Measurements from ENCODE around the gene EML5.
A peak's percentile ranks its signal among the peaks of the same experiment; 100 is the strongest.

EML5 gene

DNA sequence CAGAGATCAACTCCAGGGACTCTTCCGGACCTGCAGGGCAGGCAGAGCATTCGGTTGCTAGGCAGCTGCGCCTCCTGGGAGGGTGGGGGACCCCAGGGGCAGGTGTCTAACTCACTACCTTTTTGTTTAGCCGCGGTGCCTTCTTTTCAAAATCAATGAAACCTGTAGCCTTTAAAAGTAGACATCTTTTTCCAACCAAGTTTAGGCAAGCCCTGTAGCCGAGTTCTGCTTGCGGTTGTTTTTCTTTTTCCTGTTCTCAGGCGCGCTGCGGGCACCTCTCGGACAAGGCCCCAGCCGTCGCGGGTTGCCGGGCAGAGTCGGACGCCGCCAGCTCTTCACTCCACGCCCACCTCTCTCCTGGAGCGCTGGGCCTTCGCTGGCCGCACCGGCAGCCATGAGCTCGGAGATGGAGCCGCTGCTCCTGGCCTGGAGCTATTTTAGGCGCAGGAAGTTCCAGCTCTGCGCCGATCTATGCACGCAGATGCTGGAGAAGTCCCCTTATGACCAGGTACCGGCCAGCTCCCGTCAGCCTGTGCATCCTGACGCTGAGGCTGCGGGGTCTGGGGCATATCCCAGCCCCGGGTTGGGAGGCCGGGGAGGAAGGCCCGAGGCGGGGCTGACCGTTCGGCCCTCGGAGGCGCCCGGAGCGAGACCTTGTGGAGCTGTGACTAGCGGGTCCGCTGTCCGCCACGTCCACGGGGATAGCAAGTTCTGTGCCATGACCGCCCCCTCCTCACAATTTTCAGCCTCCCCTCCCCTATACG, 31.7 kb upstream of the EML5 start, which contains the start of gene TTC8:
Gene TTC8 (plus strand): TSS at position 338 of the 764 bp plus-strand sequence. CDS start 57 bp downstream, at position 395.
- Histone ChIP-seq H3K9me3 (ENCODE audit: control insufficient read depth, insufficient read depth, low read depth, low read length) (no peaks in the 10 kb centered on the region), H3K4me3 (ENCODE audit: low read depth, low read length) (peak within 1 kb of the TSS; percentile 93), H3K27ac (ENCODE audit: extremely low read depth, low read depth, low read length) (peak within 1 kb of the TSS; percentile 91), H3K36me3 (ENCODE audit: control insufficient read depth in 2 of 2, insufficient read depth in 1 of 2, low read length in 2 of 2) (no peaks in the 10 kb centered on the region), H3K4me1 (ENCODE audit: control insufficient read depth, insufficient read depth, low read length) (peaks cover 4% of the 10 kb centered on the region; the same call in 1 of the 2 replicates)
- CTCF ChIA-PET: interaction anchor here (0.6 kb wide), 1 partner anchor 203 kb away, joined by 3 read pairs; no protein-coding TSS in a partner anchor
- POLR2A ChIA-PET: interaction anchor here (0.6 to 1.5 kb wide), 12 partner anchors 9 to 722 kb away, joined by 3 to 11 read pairs (median 3); partner anchors contain the start of gene EML5
- TF ChIP-seq ZNF416 (tag by site-specific recombination; IDR thresholded peaks at IDR 0.05) (no peak), ZBTB48 (tag by site-specific recombination; IDR thresholded peaks at IDR 0.05) (no peak), ZNF664 (tag by site-specific recombination; IDR thresholded peaks at IDR 0.05) (no peak), ZNF76 (tag by site-specific recombination; IDR thresholded peaks at IDR 0.05; ENCODE audit: borderline replicate concordance, low read depth) (peak; percentile 75), HOXC10 (CRISPR knock-in tag; IDR thresholded peaks at IDR 0.05) (no peak), ZBTB20 (tag by site-specific recombination; IDR thresholded peaks at IDR 0.05) (peak; percentile 43; the same call in 1 of the 2 replicates), ZNF701 (tag by site-specific recombination; IDR thresholded peaks at IDR 0.05) (no peak), ZNF837 (tag by site-specific recombination; IDR thresholded peaks at IDR 0.05) (no peak), ZNF426 (tag by site-specific recombination; IDR thresholded peaks at IDR 0.05) (no peak), ZNF521 (tag by site-specific recombination; IDR thresholded peaks at IDR 0.05) (no peak), ZNF214 (tag by site-specific recombination; IDR thresholded peaks at IDR 0.05; ENCODE audit: borderline replicate concordance) (no peak), ZFP69B (tag by site-specific recombination; IDR thresholded peaks at IDR 0.05) (no peak), ZFP37 (tag by site-specific recombination; IDR thresholded peaks at IDR 0.05) (peak; percentile 80), ZNF830 (tag by site-specific recombination; IDR thresholded peaks at IDR 0.05; ENCODE audit: low read depth) (no peak), ZNF341 (tag by site-specific recombination; IDR thresholded peaks at IDR 0.05; ENCODE audit: low read depth) (peak; percentile 36; the same call in 1 of the 2 replicates), ZNF548 (tag by site-specific recombination; IDR thresholded peaks at IDR 0.05) (no peak), ZNF555 (tag by site-specific recombination; conservative IDR thresholded peaks at IDR 0.05) (no peak), REPIN1 (tag by site-specific recombination; IDR thresholded peaks at IDR 0.05; ENCODE audit: low read depth) (no peak), ZNF629 (tag by site-specific recombination; IDR thresholded peaks at IDR 0.05) (0 out of 2 replicates have a peak, but pooled peaks have one; percentile 32), ZNF37A (tag by site-specific recombination; IDR thresholded peaks at IDR 0.05) (no peak), ZNF660 (tag by site-specific recombination; IDR thresholded peaks at IDR 0.05) (0 out of 2 replicates have a peak, but pooled peaks have one; percentile 12), ZFP41 (tag by site-specific recombination; IDR thresholded peaks at IDR 0.05; ENCODE audit: borderline replicate concordance) (no peak), ZNF530 (tag by site-specific recombination; IDR thresholded peaks at IDR 0.05; ENCODE audit: low read depth) (no peak)
- TF ChIP-seq, protein P1, sequence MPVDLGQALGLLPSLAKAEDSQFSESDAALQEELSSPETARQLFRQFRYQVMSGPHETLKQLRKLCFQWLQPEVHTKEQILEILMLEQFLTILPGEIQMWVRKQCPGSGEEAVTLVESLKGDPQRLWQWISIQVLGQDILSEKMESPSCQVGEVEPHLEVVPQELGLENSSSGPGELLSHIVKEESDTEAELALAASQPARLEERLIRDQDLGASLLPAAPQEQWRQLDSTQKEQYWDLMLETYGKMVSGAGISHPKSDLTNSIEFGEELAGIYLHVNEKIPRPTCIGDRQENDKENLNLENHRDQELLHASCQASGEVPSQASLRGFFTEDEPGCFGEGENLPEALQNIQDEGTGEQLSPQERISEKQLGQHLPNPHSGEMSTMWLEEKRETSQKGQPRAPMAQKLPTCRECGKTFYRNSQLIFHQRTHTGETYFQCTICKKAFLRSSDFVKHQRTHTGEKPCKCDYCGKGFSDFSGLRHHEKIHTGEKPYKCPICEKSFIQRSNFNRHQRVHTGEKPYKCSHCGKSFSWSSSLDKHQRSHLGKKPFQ (tag by site-specific recombination; IDR thresholded peaks at IDR 0.05): no peak
- TF ChIP-seq, protein P2, sequence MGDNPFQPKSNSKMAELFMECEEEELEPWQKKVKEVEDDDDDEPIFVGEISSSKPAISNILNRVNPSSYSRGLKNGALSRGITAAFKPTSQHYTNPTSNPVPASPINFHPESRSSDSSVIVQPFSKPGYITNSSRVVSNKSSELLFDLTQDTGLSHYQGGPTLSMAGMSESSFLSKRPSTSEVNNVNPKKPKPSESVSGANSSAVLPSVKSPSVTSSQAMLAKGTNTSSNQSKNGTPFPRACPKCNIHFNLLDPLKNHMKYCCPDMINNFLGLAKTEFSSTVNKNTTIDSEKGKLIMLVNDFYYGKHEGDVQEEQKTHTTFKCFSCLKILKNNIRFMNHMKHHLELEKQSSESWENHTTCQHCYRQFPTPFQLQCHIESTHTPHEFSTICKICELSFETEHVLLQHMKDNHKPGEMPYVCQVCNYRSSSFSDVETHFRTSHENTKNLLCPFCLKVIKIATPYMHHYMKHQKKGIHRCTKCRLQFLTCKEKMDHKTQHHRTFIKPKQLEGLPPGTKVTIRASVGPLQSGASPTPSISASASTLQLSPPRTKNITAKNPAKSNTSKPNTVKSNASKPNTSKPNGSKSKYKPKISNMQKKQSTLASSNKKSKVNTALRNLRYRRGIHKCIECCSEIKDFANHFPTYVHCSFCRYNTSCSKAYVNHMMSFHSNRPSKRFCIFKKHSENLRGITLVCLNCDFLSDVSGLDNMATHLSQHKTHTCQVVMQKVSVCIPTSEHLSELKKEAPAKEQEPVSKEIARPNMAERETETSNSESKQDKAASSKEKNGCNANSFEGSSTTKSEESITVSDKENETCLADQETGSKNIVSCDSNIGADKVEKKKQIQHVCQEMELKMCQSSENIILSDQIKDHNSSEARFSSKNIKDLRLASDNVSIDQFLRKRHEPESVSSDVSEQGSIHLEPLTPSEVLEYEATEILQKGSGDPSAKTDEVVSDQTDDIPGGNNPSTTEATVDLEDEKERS (tag by site-specific recombination; IDR thresholded peaks at IDR 0.05): no peak
- TF ChIP-seq, protein P3, sequence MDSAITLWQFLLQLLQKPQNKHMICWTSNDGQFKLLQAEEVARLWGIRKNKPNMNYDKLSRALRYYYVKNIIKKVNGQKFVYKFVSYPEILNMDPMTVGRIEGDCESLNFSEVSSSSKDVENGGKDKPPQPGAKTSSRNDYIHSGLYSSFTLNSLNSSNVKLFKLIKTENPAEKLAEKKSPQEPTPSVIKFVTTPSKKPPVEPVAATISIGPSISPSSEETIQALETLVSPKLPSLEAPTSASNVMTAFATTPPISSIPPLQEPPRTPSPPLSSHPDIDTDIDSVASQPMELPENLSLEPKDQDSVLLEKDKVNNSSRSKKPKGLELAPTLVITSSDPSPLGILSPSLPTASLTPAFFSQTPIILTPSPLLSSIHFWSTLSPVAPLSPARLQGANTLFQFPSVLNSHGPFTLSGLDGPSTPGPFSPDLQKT (IDR thresholded peaks at IDR 0.05; ENCODE audit: borderline replicate concordance, low read depth, low read length): no peak
- TF ChIP-seq, protein P4, sequence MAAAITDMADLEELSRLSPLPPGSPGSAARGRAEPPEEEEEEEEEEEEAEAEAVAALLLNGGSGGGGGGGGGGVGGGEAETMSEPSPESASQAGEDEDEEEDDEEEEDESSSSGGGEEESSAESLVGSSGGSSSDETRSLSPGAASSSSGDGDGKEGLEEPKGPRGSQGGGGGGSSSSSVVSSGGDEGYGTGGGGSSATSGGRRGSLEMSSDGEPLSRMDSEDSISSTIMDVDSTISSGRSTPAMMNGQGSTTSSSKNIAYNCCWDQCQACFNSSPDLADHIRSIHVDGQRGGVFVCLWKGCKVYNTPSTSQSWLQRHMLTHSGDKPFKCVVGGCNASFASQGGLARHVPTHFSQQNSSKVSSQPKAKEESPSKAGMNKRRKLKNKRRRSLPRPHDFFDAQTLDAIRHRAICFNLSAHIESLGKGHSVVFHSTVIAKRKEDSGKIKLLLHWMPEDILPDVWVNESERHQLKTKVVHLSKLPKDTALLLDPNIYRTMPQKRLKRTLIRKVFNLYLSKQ (tag by site-specific recombination; IDR thresholded peaks at IDR 0.05; ENCODE audit: borderline replicate concordance): no peak
- TF ChIP-seq, protein P5, sequence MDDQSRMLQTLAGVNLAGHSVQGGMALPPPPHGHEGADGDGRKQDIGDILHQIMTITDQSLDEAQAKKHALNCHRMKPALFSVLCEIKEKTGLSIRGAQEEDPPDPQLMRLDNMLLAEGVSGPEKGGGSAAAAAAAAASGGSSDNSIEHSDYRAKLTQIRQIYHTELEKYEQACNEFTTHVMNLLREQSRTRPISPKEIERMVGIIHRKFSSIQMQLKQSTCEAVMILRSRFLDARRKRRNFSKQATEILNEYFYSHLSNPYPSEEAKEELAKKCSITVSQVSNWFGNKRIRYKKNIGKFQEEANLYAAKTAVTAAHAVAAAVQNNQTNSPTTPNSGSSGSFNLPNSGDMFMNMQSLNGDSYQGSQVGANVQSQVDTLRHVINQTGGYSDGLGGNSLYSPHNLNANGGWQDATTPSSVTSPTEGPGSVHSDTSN (CRISPR knock-in tag; IDR thresholded peaks at IDR 0.05): no peak

All from HEK293 (cell line).